GM23338 (cell line): ENCODE measurements around the gene KHK. TPM values are rescaled to one million over a fixed set of nuclear protein-coding genes. Genes with fewer than 3 reads are reported as not detected.

Experiments
- ATAC-seq: fragments of 200-7000 bp; cut with Tn5 transposase; 3 replicates; pipeline ENCODE4 v1.9.1; 2020
- DNase-seq: peaks from one replicate; pipeline ENCODE4 v3.0.0-alpha.2; 2015; ENCODE audit warnings: low spot score
- H2AFZ ChIP-seq: fragments of 200-600 bp; sonication (generic); 2 replicates; pipeline ENCODE4 v1.8.0; 2016; ENCODE audit warnings: antibody characterized with exemption, mild to moderate bottlenecking, moderate library complexity
- H3F3A ChIP-seq: fragments of 200-600 bp; sonication (generic); replicated peaks from 2 replicates; pipeline ENCODE4 v1.8.0; 2017; ENCODE audit warnings: antibody characterized with exemption, mixed run types, low read depth
- H3K27ac ChIP-seq: fragments of 200-600 bp; sonication (generic); 2 replicates; pipeline ENCODE4 v1.6.1; 2016; ENCODE audit warnings: low read depth
- H3K27me3 ChIP-seq: fragments of 200-600 bp; sonication (generic); 2 replicates; pipeline ENCODE4 v1.8.0; 2016; ENCODE audit warnings: mild to moderate bottlenecking, mixed run types, moderate library complexity; ENCODE audit not compliant: insufficient read depth
- H3K36me3 ChIP-seq: fragments of 200-600 bp; sonication (generic); 2 replicates; pipeline ENCODE4 v1.8.0; 2016; ENCODE audit warnings: mild to moderate bottlenecking; ENCODE audit not compliant: insufficient read depth
- H3K4me1 ChIP-seq: fragments of 200-600 bp; sonication (generic); 2 replicates; pipeline ENCODE4 v1.8.0; 2016; ENCODE audit warnings: mild to moderate bottlenecking, moderate library complexity; ENCODE audit not compliant: insufficient read depth
- H3K4me2 ChIP-seq: fragments of 200-600 bp; sonication (generic); 2 replicates; pipeline ENCODE4 v1.7.1; 2017; ENCODE audit warnings: mixed run types
- H3K4me3 ChIP-seq: fragments of 200-600 bp; sonication (generic); 2 replicates; pipeline ENCODE4 v1.6.1; 2016; ENCODE audit warnings: mixed run types
- H3K79me2 ChIP-seq: fragments of 200-600 bp; sonication (generic); replicated peaks from 2 replicates; pipeline ENCODE4 v1.8.0; 2017; ENCODE audit warnings: mild to moderate bottlenecking; ENCODE audit not compliant: insufficient read depth
- H3K9me2 ChIP-seq: fragments of 200-600 bp; sonication (generic); 2 replicates; pipeline ENCODE4 v1.8.0; 2017; ENCODE audit not compliant: insufficient read depth
- H4K20me1 ChIP-seq: fragments of 200-600 bp; sonication (generic); replicated peaks from 2 replicates; pipeline ENCODE4 v1.8.0; 2017; ENCODE audit warnings: mild to moderate bottlenecking; ENCODE audit not compliant: insufficient read depth
- H3K27ac Mint-ChIP-seq: 2 replicates; pipeline ENCODE4 v1.8.0; 2020; ENCODE audit warnings: inconsistent platforms, mild to moderate bottlenecking, moderate library complexity, mixed read lengths
- H3K27me3 Mint-ChIP-seq: 3 replicates; pipeline ENCODE4 v1.8.0; 2022; ENCODE audit warnings: low read depth, mild to moderate bottlenecking, moderate library complexity, mixed read lengths, inconsistent platforms; ENCODE audit not compliant: insufficient read depth, poor library complexity
- H3K36me3 Mint-ChIP-seq: 3 replicates; pipeline ENCODE4 v1.8.0; 2021; ENCODE audit warnings: low read depth, mild to moderate bottlenecking, inconsistent platforms, moderate library complexity, mixed read lengths
- H3K4me1 Mint-ChIP-seq: 3 replicates; pipeline ENCODE4 v1.8.0; 2020; ENCODE audit warnings: mild to moderate bottlenecking, inconsistent platforms, mixed read lengths
- H3K4me3 Mint-ChIP-seq: 3 replicates; pipeline ENCODE4 v1.8.0; 2021; ENCODE audit warnings: moderate library complexity, mild to moderate bottlenecking, inconsistent platforms, mixed read lengths
- H3K9me3 Mint-ChIP-seq: 3 replicates; pipeline ENCODE4 v1.8.0; 2020; ENCODE audit warnings: moderate library complexity, mild to moderate bottlenecking, inconsistent platforms, mixed read lengths
- CREB1 ChIP-seq: fragments of 250-450 bp; sonication (Bioruptor Pico); IDR thresholded peaks from 2 replicates; pipeline ENCODE4 v1.5.0; 2020; ENCODE audit warnings: low read depth, mild to moderate bottlenecking, moderate library complexity
- EZH2phosphoT487 ChIP-seq: fragments of 200-600 bp; sonication (generic); IDR thresholded peaks from one replicate; pipeline ENCODE4 v1.8.1; 2018; ENCODE audit warnings: antibody characterized with exemption; ENCODE audit not compliant: unreplicated experiment
- JUNB ChIP-seq: IDR thresholded peaks from one replicate; pipeline ENCODE4 v1.6.1; 2016; ENCODE audit warnings: antibody characterized with exemption; ENCODE audit not compliant: unreplicated experiment
- NANOG ChIP-seq: IDR thresholded peaks from 2 replicates; pipeline ENCODE4 v1.6.1; 2016; ENCODE audit warnings: antibody characterized with exemption, borderline replicate concordance
- ZNF331 ChIP-seq: fragments of 250-450 bp; sonication (Bioruptor Pico); IDR thresholded peaks from 2 replicates; pipeline ENCODE4 v1.5.0; 2020; ENCODE audit warnings: low read depth, mild to moderate bottlenecking, moderate library complexity
- polyA plus RNA-seq: library from polyadenylated mRNA; unstranded; fragments of >200 nt; fragmentation: Nextera tagmentation; extraction: Ambion mirVana; gene quantifications from 2 replicates; pipeline ENCODE4 v1.2.1, GENCODE V29; 2016
- total RNA-seq: library from RNA; depleted of rRNA; stranded (reverse); fragments of >200 nt; shearing (Covaris generic); gene quantifications from 2 replicates; pipeline ENCODE4 v1.2.3, GENCODE V29; 2014
- TF ChIP-seq, protein P1 (sequence below): IDR thresholded peaks from one replicate; pipeline ENCODE4 v1.6.1; 2018; ENCODE audit warnings: antibody characterized with exemption; ENCODE audit not compliant: unreplicated experiment
- TF ChIP-seq, protein P2 (sequence below), 2 experiments: fragments of 200-600 bp in 1 of 2; sonication (generic) in 1 of 2; conservative IDR thresholded peaks; 2 replicates each; pipeline versions ENCODE4 v1.5.1 to v1.6.1; 2016 to 2017; ENCODE audit warnings: antibody characterized with exemption in 2 of 2, low read depth in 2 of 2, mild to moderate bottlenecking in 2 of 2, moderate library complexity in 1 of 2
- TF ChIP-seq, protein P3 (sequence below): IDR thresholded peaks from 2 replicates; pipeline ENCODE4 v1.6.1; 2016; ENCODE audit warnings: antibody characterized with exemption
- TF ChIP-seq, protein P4 (sequence below): fragments of 250-450 bp; sonication (Bioruptor Pico); IDR thresholded peaks from 2 replicates; pipeline ENCODE4 v1.5.0; 2020; ENCODE audit warnings: mild to moderate bottlenecking, moderate library complexity

Gene KHK
- total and polyA plus RNA-seq, 2 experiments from 2014 or later: 9.7 TPM

DNA sequence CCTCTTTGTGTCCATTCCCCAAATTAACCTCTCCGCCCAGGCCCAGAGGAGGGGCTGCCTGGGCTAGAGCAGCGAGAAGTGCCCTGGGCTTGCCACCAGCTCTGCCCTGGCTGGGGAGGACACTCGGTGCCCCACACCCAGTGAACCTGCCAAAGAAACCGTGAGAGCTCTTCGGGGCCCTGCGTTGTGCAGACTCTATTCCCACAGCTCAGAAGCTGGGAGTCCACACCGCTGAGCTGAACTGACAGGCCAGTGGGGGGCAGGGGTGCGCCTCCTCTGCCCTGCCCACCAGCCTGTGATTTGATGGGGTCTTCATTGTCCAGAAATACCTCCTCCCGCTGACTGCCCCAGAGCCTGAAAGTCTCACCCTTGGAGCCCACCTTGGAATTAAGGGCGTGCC, 13.5 kb downstream of the KHK start (continued):
- TF ChIP-seq, protein P1, sequence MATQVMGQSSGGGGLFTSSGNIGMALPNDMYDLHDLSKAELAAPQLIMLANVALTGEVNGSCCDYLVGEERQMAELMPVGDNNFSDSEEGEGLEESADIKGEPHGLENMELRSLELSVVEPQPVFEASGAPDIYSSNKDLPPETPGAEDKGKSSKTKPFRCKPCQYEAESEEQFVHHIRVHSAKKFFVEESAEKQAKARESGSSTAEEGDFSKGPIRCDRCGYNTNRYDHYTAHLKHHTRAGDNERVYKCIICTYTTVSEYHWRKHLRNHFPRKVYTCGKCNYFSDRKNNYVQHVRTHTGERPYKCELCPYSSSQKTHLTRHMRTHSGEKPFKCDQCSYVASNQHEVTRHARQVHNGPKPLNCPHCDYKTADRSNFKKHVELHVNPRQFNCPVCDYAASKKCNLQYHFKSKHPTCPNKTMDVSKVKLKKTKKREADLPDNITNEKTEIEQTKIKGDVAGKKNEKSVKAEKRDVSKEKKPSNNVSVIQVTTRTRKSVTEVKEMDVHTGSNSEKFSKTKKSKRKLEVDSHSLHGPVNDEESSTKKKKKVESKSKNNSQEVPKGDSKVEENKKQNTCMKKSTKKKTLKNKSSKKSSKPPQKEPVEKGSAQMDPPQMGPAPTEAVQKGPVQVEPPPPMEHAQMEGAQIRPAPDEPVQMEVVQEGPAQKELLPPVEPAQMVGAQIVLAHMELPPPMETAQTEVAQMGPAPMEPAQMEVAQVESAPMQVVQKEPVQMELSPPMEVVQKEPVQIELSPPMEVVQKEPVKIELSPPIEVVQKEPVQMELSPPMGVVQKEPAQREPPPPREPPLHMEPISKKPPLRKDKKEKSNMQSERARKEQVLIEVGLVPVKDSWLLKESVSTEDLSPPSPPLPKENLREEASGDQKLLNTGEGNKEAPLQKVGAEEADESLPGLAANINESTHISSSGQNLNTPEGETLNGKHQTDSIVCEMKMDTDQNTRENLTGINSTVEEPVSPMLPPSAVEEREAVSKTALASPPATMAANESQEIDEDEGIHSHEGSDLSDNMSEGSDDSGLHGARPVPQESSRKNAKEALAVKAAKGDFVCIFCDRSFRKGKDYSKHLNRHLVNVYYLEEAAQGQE: no peak
- TF ChIP-seq NANOG (no peak), JUNB (no peak), CREB1 (CRISPR knock-in tag) (no peak)
- TF ChIP-seq, protein P2, sequence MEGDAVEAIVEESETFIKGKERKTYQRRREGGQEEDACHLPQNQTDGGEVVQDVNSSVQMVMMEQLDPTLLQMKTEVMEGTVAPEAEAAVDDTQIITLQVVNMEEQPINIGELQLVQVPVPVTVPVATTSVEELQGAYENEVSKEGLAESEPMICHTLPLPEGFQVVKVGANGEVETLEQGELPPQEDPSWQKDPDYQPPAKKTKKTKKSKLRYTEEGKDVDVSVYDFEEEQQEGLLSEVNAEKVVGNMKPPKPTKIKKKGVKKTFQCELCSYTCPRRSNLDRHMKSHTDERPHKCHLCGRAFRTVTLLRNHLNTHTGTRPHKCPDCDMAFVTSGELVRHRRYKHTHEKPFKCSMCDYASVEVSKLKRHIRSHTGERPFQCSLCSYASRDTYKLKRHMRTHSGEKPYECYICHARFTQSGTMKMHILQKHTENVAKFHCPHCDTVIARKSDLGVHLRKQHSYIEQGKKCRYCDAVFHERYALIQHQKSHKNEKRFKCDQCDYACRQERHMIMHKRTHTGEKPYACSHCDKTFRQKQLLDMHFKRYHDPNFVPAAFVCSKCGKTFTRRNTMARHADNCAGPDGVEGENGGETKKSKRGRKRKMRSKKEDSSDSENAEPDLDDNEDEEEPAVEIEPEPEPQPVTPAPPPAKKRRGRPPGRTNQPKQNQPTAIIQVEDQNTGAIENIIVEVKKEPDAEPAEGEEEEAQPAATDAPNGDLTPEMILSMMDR (conservative IDR thresholded peaks at IDR 0.05; ENCODE audit: low read depth in 2 of 2): peak in 1 of 2 experiments; percentile 41; a peak in 2 of 4 replicates

DNA sequence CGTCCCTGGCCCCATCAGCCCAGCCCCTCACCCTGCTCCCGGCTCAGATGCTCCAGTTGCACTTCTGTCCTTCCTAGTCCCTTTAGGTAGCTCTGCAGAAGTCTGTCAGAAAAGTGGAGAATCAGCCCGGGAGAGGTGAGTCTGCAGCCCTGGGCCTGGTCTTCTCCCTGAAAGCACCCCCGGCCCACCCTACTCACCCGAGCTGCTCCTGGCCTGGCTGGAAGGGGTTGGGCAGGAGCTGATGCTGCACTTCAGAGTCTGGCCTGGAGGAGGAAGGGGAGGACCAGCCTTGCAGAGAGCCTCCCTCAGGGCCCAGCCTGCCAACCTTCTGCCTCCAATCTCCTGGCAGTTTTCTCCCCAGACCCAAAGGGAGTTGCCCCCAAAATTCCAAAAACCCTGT, 15.8 kb downstream of the KHK start:
- Mint-ChIP-seq H3K4me3 (no peak overlapping the region), H3K27me3 (peaks cover 13% of the 10 kb centered on the region), H3K9me3 (no peaks in the 10 kb centered on the region), H3K4me1 (peaks cover 3% of the 10 kb centered on the region; the same call in 1 of the 3 replicates), H3K27ac (no peak overlapping the region), H3K36me3 (no peaks in the 10 kb centered on the region; the same call in 2 of the 3 replicates)
- H3K4me1 ChIP-seq: no peaks in the 10 kb centered on the region
- no peak overlapping the region for H2AFZ ChIP-seq
- H3K4me2 ChIP-seq: no peak overlapping the region
- DNase-seq (no peak), ATAC-seq (peak; percentile 33)
- no peaks in the 10 kb centered on the region for H3F3A ChIP-seq
- H3K27ac ChIP-seq: no peak overlapping the region
- no peaks in the 10 kb centered on the region for H3K27me3 ChIP-seq
- no peak overlapping the region for H3K4me3 ChIP-seq
- no peaks in the 10 kb centered on the region for H3K9me2 ChIP-seq
- H3K79me2 ChIP-seq: no peaks in the 10 kb centered on the region
- no peaks in the 10 kb centered on the region for H4K20me1 ChIP-seq
- H3K36me3 ChIP-seq: no peaks in the 10 kb centered on the region
- TF ChIP-seq NANOG: no peak
- TF ChIP-seq ZNF331 (CRISPR knock-in tag): no peak
- TF ChIP-seq EZH2phosphoT487: no peak
- TF ChIP-seq, protein P2 (conservative IDR thresholded peaks at IDR 0.05; ENCODE audit: low read depth in 2 of 2): 0 out of 4 replicates have a peak, but pooled peaks of 1 of the 2 experiments have one; percentile 5
- TF ChIP-seq, protein P3, sequence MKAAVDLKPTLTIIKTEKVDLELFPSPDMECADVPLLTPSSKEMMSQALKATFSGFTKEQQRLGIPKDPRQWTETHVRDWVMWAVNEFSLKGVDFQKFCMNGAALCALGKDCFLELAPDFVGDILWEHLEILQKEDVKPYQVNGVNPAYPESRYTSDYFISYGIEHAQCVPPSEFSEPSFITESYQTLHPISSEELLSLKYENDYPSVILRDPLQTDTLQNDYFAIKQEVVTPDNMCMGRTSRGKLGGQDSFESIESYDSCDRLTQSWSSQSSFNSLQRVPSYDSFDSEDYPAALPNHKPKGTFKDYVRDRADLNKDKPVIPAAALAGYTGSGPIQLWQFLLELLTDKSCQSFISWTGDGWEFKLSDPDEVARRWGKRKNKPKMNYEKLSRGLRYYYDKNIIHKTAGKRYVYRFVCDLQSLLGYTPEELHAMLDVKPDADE: no peak
- TF ChIP-seq, protein P4, sequence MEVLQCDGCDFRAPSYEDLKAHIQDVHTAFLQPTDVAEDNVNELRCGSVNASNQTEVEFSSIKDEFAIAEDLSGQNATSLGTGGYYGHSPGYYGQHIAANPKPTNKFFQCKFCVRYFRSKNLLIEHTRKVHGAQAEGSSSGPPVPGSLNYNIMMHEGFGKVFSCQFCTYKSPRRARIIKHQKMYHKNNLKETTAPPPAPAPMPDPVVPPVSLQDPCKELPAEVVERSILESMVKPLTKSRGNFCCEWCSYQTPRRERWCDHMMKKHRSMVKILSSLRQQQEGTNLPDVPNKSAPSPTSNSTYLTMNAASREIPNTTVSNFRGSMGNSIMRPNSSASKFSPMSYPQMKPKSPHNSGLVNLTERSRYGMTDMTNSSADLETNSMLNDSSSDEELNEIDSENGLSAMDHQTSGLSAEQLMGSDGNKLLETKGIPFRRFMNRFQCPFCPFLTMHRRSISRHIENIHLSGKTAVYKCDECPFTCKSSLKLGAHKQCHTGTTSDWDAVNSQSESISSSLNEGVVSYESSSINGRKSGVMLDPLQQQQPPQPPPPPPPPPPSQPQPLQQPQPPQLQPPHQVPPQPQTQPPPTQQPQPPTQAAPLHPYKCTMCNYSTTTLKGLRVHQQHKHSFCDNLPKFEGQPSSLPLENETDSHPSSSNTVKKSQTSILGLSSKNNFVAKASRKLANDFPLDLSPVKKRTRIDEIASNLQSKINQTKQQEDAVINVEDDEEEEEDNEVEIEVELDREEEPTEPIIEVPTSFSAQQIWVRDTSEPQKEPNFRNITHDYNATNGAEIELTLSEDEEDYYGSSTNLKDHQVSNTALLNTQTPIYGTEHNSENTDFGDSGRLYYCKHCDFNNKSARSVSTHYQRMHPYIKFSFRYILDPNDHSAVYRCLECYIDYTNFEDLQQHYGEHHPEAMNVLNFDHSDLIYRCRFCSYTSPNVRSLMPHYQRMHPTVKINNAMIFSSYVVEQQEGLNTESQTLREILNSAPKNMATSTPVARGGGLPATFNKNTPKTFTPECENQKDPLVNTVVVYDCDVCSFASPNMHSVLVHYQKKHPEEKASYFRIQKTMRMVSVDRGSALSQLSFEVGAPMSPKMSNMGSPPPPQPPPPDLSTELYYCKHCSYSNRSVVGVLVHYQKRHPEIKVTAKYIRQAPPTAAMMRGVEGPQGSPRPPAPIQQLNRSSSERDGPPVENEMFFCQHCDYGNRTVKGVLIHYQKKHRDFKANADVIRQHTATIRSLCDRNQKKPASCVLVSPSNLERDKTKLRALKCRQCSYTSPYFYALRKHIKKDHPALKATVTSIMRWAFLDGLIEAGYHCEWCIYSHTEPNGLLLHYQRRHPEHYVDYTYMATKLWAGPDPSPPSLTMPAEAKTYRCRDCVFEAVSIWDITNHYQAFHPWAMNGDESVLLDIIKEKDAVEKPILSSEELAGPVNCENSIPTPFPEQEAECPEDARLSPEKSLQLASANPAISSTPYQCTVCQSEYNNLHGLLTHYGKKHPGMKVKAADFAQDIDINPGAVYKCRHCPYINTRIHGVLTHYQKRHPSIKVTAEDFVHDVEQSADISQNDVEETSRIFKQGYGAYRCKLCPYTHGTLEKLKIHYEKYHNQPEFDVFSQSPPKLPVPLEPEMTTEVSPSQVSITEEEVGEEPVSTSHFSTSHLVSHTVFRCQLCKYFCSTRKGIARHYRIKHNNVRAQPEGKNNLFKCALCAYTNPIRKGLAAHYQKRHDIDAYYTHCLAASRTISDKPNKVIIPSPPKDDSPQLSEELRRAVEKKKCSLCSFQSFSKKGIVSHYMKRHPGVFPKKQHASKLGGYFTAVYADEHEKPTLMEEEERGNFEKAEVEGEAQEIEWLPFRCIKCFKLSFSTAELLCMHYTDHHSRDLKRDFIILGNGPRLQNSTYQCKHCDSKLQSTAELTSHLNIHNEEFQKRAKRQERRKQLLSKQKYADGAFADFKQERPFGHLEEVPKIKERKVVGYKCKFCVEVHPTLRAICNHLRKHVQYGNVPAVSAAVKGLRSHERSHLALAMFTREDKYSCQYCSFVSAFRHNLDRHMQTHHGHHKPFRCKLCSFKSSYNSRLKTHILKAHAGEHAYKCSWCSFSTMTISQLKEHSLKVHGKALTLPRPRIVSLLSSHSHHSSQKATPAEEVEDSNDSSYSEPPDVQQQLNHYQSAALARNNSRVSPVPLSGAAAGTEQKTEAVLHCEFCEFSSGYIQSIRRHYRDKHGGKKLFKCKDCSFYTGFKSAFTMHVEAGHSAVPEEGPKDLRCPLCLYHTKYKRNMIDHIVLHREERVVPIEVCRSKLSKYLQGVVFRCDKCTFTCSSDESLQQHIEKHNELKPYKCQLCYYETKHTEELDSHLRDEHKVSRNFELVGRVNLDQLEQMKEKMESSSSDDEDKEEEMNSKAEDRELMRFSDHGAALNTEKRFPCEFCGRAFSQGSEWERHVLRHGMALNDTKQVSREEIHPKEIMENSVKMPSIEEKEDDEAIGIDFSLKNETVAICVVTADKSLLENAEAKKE (CRISPR knock-in tag): no peak
